HEK293 (cell line): Measurements from ENCODE around the gene CCDC57.

ENCODE experiments used
- BCL6B ChIP-seq: fragments of 450-650 bp; formaldehyde crosslinking; IDR thresholded peaks from 2 replicates; pipeline ENCODE4 v1.5.1; 2017; ENCODE audit warnings: missing biosample characterization, missing genetic modification characterization
- EGR2 ChIP-seq: fragments of 450-650 bp; formaldehyde crosslinking; IDR thresholded peaks from 2 replicates; pipeline ENCODE4 v1.5.1; 2016; ENCODE audit warnings: low read depth, missing biosample characterization, missing genetic modification characterization
- GLIS1 ChIP-seq: fragments of 450-650 bp; formaldehyde crosslinking; IDR thresholded peaks from 2 replicates; pipeline ENCODE4 v1.5.1; 2016; ENCODE audit warnings: missing biosample characterization, missing genetic modification characterization
- MYNN ChIP-seq: fragments of 450-650 bp; formaldehyde crosslinking; IDR thresholded peaks from 2 replicates; pipeline ENCODE4 v1.5.1; 2016; ENCODE audit warnings: missing biosample characterization, missing genetic modification characterization, borderline replicate concordance
- ZBTB20 ChIP-seq: fragments of 450-650 bp; formaldehyde crosslinking; IDR thresholded peaks from 2 replicates; pipeline ENCODE4 v1.5.1; 2016; ENCODE audit warnings: missing biosample characterization, missing genetic modification characterization
- ZEB2 ChIP-seq: fragments of 450-650 bp; formaldehyde crosslinking; IDR thresholded peaks from 2 replicates; pipeline ENCODE4 v1.5.1; 2016; ENCODE audit warnings: missing biosample characterization, missing genetic modification characterization
- ZNF10 ChIP-seq: fragments of 450-650 bp; formaldehyde crosslinking; IDR thresholded peaks from 2 replicates; pipeline ENCODE4 v1.5.1; 2017; ENCODE audit warnings: missing biosample characterization, missing genetic modification characterization
- ZNF114 ChIP-seq: fragments of 450-650 bp; formaldehyde crosslinking; IDR thresholded peaks from 2 replicates; pipeline ENCODE4 v1.5.0; 2017; ENCODE audit warnings: missing biosample characterization, missing genetic modification characterization
- ZNF416 ChIP-seq: fragments of 450-650 bp; formaldehyde crosslinking; IDR thresholded peaks from 2 replicates; pipeline ENCODE4 v1.5.1; 2016; ENCODE audit warnings: missing biosample characterization, missing genetic modification characterization
- ZNF433 ChIP-seq: fragments of 450-650 bp; formaldehyde crosslinking; IDR thresholded peaks from 2 replicates; pipeline ENCODE4 v1.5.1; 2016; ENCODE audit warnings: missing biosample characterization, missing genetic modification characterization, low read depth
- ZNF610 ChIP-seq: fragments of 450-650 bp; formaldehyde crosslinking; IDR thresholded peaks from 2 replicates; pipeline ENCODE4 v1.5.1; 2016; ENCODE audit warnings: missing biosample characterization, missing genetic modification characterization, borderline replicate concordance
- ZNF624 ChIP-seq: fragments of 450-650 bp; formaldehyde crosslinking; IDR thresholded peaks from 2 replicates; pipeline ENCODE4 v1.5.1; 2017; ENCODE audit warnings: missing biosample characterization, missing genetic modification characterization
- ZNF664 ChIP-seq: fragments of 450-650 bp; formaldehyde crosslinking; IDR thresholded peaks from 2 replicates; pipeline ENCODE4 v1.5.1; 2016; ENCODE audit warnings: missing biosample characterization, missing genetic modification characterization
- ZNF76 ChIP-seq: fragments of 450-650 bp; formaldehyde crosslinking; IDR thresholded peaks from 2 replicates; pipeline ENCODE4; 2016; ENCODE audit warnings: low read depth, missing biosample characterization, missing genetic modification characterization, borderline replicate concordance
- TF ChIP-seq, protein P1 (sequence below): fragments of 450-650 bp; formaldehyde crosslinking; IDR thresholded peaks from 2 replicates; pipeline ENCODE4 v1.5.1; 2016; ENCODE audit warnings: missing biosample characterization, missing genetic modification characterization
- TF ChIP-seq, protein P2 (sequence below): fragments of 450-650 bp; formaldehyde crosslinking; IDR thresholded peaks from 2 replicates; pipeline ENCODE4 v1.5.1; 2017; ENCODE audit warnings: missing biosample characterization, missing genetic modification characterization
- TF ChIP-seq, protein P3 (sequence below): fragments of 450-650 bp; formaldehyde crosslinking; IDR thresholded peaks from 2 replicates; pipeline ENCODE4 v1.5.1; 2017; ENCODE audit warnings: missing biosample characterization, missing genetic modification characterization
- TF ChIP-seq, protein P4 (sequence below): fragments of 450-650 bp; formaldehyde crosslinking; IDR thresholded peaks from 2 replicates; pipeline ENCODE4 v1.5.1; 2016; ENCODE audit warnings: missing biosample characterization, missing genetic modification characterization
- TF ChIP-seq, protein P5 (sequence below): fragments of 450-650 bp; formaldehyde crosslinking; IDR thresholded peaks from 2 replicates; pipeline ENCODE4 v1.5.1; 2016; ENCODE audit warnings: missing biosample characterization, missing genetic modification characterization

The CCDC57 gene

GRCh38 chr17:82238472-82239201 is 26.0 kb upstream of the CCDC57 start (continued):
- TF ChIP-seq, protein P1, sequence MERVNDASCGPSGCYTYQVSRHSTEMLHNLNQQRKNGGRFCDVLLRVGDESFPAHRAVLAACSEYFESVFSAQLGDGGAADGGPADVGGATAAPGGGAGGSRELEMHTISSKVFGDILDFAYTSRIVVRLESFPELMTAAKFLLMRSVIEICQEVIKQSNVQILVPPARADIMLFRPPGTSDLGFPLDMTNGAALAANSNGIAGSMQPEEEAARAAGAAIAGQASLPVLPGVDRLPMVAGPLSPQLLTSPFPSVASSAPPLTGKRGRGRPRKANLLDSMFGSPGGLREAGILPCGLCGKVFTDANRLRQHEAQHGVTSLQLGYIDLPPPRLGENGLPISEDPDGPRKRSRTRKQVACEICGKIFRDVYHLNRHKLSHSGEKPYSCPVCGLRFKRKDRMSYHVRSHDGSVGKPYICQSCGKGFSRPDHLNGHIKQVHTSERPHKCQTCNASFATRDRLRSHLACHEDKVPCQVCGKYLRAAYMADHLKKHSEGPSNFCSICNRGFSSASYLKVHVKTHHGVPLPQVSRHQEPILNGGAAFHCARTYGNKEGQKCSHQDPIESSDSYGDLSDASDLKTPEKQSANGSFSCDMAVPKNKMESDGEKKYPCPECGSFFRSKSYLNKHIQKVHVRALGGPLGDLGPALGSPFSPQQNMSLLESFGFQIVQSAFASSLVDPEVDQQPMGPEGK (tag by site-specific recombination) = peak; percentile 82
- TF ChIP-seq, protein P2, sequence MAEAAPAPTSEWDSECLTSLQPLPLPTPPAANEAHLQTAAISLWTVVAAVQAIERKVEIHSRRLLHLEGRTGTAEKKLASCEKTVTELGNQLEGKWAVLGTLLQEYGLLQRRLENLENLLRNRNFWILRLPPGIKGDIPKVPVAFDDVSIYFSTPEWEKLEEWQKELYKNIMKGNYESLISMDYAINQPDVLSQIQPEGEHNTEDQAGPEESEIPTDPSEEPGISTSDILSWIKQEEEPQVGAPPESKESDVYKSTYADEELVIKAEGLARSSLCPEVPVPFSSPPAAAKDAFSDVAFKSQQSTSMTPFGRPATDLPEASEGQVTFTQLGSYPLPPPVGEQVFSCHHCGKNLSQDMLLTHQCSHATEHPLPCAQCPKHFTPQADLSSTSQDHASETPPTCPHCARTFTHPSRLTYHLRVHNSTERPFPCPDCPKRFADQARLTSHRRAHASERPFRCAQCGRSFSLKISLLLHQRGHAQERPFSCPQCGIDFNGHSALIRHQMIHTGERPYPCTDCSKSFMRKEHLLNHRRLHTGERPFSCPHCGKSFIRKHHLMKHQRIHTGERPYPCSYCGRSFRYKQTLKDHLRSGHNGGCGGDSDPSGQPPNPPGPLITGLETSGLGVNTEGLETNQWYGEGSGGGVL (tag by site-specific recombination) = no peak
- TF ChIP-seq ZNF114 (tag by site-specific recombination) (no peak), ZEB2 (tag by site-specific recombination) (0 out of 2 replicates have a peak, but pooled peaks have one; percentile 21), ZNF416 (tag by site-specific recombination) (no peak), ZNF433 (tag by site-specific recombination) (no peak), ZNF76 (tag by site-specific recombination) (no peak), ZNF664 (tag by site-specific recombination) (no peak), EGR2 (tag by site-specific recombination) (peak; percentile 93), ZNF624 (tag by site-specific recombination) (no peak), ZNF610 (no peak), MYNN (tag by site-specific recombination) (no peak), BCL6B (tag by site-specific recombination) (no peak), ZBTB20 (tag by site-specific recombination) (no peak), GLIS1 (tag by site-specific recombination) (peak; percentile 91), ZNF10 (tag by site-specific recombination) (peak; percentile 73; the same call in 1 of the 2 replicates)
- TF ChIP-seq, protein P3, sequence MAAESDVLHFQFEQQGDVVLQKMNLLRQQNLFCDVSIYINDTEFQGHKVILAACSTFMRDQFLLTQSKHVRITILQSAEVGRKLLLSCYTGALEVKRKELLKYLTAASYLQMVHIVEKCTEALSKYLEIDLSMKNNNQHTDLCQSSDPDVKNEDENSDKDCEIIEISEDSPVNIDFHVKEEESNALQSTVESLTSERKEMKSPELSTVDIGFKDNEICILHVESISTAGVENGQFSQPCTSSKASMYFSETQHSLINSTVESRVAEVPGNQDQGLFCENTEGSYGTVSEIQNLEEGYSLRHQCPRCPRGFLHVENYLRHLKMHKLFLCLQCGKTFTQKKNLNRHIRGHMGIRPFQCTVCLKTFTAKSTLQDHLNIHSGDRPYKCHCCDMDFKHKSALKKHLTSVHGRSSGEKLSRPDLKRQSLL = no peak
- TF ChIP-seq, protein P4, sequence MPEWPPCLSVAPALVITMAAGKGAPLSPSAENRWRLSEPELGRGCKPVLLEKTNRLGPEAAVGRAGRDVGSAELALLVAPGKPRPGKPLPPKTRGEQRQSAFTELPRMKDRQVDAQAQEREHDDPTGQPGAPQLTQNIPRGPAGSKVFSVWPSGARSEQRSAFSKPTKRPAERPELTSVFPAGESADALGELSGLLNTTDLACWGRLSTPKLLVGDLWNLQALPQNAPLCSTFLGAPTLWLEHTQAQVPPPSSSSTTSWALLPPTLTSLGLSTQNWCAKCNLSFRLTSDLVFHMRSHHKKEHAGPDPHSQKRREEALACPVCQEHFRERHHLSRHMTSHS (tag by site-specific recombination) = no peak
- TF ChIP-seq, protein P5, sequence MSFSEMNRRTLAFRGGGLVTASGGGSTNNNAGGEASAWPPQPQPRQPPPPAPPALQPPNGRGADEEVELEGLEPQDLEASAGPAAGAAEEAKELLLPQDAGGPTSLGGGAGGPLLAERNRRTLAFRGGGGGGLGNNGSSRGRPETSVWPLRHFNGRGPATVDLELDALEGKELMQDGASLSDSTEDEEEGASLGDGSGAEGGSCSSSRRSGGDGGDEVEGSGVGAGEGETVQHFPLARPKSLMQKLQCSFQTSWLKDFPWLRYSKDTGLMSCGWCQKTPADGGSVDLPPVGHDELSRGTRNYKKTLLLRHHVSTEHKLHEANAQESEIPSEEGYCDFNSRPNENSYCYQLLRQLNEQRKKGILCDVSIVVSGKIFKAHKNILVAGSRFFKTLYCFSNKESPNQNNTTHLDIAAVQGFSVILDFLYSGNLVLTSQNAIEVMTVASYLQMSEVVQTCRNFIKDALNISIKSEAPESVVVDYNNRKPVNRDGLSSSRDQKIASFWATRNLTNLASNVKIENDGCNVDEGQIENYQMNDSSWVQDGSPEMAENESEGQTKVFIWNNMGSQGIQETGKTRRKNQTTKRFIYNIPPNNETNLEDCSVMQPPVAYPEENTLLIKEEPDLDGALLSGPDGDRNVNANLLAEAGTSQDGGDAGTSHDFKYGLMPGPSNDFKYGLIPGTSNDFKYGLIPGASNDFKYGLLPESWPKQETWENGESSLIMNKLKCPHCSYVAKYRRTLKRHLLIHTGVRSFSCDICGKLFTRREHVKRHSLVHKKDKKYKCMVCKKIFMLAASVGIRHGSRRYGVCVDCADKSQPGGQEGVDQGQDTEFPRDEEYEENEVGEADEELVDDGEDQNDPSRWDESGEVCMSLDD (tag by site-specific recombination) = 0 out of 2 replicates have a peak, but pooled peaks have one; percentile 14
